ENCODE measurements around the gene PAFAH1B2. TPM values are rescaled to one million over a fixed set of nuclear protein-coding genes. Genes with fewer than 3 reads are reported as not detected.
A peak's percentile ranks its signal among the peaks of the same experiment; 100 is the strongest.
"Not testable (repeated sequence)": the region's sequence is repeated elsewhere in the genome, so short reads cannot be mapped to it uniquely, and the experiment has no call there.

The PAFAH1B2 gene
- total RNA-seq, 1 donor from 2014 or later: 85.9 TPM

DNA sequence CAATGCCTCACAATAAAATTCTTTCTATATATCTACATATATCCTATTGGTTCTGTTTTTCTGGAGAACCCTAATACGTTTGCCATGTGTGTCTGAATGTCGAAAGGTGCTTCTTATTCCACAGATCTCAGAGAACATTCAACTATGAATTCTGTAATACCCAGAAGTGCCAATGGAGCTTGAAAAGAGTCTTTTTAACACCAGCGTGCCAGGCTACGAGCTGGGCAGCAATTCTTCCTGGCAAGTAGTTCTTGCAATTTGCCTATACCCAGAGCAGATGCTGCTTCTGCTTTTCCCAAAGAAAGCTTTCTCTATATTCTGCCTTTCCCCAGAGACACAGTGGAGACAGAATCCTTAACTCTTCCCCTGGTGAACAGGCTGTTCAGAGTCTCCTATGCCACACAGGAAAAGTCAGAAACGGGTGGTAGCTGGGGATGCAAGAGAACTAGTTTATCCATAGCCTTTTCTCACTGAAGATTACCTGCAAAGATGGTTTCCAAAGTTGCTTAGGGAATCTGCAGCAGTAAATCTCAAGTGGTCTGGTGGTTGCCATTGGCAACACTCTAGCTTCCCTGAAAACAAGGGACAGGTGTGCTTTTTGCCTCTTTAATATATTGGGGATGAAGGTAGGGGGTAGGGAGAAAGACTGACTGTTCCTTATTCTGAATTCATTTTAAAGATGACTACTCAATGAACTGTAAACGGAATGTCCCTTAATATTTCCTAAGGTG, 16.8 kb upstream of the PAFAH1B2 start:
- DNase-seq: no peak

DNA sequence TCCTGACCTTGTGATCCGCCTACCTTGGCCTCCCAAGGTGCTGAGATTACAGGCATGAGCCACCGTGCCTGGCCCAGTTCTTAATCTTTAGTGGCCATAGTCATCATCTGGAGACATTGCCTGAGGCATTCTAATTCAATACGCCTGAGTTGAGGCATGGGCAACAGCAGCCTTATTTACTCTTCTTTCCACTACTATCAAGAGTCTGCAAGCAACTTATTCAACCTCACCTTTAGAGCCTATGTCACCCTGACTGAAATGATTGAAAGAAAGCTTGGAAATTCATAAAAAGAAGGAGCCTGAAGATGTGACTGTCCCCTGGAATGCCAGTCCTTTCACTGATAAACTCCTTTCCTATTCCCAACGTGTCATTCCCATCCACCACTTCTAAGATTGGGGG, 15.8 kb upstream of the PAFAH1B2 start:
- DNase-seq: no peak

DNA sequence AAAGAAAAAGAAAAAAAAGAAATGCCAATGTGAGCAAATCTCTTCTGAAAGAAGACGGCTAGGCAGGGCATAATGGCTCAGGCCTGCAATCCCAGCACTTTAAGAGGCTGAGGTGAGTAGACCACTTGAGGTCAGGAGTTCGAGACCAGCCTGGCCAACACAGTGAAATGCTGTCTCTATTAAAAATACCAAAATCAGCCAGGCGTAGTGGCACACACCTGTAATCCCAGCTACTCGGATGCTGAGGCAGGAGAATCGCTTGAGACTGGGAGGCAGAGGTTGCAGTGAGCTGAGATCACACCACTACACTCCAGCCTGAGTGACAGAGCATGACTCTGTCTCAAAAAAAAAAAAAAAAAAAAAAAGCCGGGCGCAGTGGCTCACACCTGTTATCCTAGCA, 13.7 kb upstream of the PAFAH1B2 start:
- DNase-seq: not testable (repeated sequence)

DNA sequence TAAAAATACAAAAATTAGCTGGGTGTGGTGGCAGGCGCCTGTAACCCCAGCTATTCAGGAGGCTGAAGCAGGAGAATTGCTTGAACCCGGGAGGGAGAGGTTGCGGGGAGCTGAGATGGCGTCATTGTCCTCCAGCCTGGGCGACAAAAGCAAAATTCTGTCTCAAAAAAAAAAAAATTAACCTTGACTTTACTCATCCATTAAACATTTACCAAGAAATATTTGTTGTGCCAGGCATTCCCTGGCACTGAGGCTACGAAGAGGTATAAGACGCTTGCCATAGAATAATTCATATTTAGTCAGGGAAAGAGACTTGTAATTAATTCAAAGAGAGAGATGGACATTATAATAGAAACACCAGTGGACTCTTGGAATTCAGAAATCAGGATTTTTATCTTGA, 13.2 kb upstream of the PAFAH1B2 start:
- no peak for DNase-seq

DNA sequence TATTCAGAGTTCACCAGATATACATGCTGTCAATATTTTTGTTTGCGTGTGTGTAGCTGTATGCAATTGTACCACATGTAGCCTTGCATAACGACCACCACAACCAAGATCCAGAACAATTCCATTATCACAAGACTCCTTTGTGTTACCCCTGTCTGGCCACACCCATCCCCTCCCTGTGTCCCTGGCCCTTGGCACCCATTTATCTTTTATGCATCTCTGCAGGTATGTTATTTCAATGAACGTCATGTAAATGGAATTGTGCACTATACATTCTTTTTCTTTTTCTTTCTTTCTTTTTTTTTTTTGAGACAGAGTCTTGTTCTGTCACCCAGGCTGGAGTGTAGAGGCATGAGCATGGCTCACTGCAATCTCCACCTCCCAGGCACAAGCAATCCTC, 9.7 kb upstream of the PAFAH1B2 start:
- no peak for DNase-seq

DNA sequence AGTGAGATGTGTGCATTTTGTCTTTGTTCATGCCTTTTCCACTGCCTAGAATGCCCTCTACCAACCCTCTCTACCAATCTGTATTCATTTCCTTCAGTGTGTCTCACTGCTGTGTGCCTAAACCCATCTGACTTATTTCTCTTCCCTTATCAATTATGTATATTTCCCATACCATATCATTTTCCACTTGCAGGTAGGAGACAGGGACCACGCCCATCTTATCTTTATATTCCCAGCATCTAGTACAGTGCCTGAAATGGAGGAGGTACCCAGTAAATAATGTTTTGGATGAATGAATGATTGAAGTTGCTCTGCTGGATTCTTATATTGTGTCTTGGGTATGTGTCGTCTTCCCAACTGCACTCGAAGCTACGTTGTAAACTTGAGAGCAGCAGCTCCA, 9.1 kb upstream of the PAFAH1B2 start:
- not testable (repeated sequence) for DNase-seq

DNA sequence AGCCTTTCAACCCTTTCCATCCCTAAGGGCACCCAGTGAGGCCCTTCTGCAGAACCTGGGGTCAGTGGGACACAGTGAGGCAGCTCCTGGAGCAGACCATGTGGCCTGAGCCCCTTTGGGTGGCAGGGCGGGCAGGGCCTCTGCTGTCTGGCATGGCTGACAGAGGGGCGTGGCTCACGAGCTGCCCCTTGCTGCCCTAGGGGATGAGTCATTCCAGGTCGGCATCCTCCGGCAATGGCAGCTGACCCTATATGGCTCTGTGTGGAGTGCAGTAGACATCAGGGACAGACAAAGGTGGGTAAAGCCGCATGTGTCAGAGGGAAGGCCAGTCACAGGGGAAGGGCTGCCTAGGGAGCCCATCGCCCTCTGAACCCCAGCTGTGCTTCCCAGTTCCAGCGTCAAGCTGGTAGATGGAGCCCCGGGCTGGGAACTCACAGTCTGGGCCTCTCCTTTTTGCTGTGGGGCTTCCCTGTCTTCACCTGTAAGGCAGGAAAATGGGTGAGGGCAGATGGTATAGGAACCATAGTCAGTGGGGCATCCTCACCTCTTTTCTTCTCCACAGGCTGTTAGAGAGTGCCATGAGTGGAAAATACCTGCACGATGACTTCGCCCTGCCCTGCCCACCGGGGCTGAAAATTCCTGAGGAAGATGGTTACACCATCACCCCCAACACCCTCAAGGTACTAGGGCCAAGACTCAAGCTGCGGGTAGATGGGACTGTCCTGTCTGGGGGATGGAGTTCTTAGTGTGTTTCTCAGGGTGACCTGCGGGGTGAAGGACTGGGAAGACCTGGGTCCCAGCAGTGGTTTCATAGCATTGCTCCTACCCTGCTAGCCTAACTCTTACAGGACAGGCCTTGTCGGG, 6.6 kb upstream of the PAFAH1B2 start:
- DNase-seq: not testable (repeated sequence)

DNA sequence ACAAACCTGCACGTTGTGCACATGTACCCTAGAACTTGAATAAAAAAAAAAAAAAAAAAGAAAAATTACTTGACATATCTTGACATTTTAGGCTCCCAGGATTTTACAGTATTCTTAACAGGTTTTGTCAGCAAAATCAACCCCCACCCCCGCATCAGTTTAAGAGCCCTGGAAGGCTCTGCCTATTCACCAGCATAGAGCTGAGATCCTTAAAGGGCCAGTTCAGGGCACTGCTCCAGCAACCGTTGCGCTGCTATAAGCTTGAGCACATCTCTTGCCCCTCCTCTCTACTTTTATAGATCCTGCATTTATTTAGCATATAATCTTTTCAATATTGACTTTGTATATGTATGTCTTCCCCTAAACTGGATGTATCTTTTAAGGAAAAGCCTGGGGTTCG, 697 bp upstream of the PAFAH1B2 start:
- peak; percentile 31 for DNase-seq

DNA sequence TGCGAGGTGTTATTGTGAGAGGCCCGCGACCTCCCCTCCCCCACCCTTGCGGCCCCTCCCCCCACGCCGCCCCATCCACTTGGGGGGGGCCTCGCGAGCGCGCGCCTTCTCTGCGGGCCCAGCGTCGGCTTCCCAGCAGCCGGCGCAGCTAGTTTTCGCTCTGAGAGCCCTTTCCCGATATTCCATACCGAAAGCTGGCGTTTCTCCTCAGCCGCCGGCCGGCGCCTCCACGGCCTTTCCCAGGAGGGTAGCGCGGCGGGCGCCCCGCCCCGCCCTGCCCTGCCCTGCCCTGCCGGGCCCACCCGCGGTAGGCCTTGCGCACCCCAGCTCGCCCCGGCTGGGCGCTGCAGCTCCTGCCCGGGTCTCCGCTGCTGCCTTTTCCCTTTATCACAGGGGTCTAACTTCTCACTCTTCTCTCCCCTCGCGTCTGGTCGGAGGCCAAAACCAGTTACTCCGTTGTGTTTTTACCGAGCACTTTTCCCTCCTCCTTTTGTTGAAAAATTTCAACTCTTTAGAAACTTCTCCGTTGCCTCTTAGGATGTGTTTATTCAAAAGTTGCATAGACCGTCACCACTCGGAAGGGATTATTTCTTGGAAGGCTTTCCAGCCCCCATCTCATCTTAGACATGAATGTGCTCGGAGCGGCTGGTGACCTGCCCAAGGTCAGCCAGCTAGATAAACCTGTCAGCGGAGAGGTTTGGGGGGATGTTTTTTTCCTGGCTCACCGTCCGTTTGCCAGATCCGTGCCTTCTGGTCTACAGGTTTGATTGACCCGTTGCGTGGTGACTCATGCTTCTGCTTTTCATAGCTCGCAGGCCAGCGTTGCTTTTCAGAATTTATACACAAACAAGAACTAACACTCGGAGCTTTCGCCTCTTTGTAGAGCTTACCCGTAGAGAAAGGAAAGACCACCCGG, 648 bp downstream of the PAFAH1B2 start:
- DNase-seq: peak; percentile 43

DNA sequence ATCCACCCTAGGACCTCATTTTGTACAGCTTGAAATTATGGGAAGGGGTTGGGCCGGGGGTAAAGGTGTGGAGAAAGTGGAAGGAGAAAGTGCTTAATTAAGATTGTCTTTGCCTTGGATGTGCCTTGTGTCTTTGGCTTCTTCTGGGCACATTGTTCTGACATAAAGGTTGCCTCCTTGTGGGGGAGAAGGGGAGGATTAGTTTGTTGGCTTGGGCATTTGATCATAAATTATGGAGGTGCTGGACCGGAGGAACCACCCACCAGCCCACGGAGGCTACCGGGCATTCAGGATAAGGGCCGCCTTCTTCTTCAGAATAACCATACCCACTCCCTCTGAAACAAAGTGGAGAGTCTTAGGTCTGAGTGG, 1.3 kb downstream of the PAFAH1B2 start:
- DNase-seq: no peak

DNA sequence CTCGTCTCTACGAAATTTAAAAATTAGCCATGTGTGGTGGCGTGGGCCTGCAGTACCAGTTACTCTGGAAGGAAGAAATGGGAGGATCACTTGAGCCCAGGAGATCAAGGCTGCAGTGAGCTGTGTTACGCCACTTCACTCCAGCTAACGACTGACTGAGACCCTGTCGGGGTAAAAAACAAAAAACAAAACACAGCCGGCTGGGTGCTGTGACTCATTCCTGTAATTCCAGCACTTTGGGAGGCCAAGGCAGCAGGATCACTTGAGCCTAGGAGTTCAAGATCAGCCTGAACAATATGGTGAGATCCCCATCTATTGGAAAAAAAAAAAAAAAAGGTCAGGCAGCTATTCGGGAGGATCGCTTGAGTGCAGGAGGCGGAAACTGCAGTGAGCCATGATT, 2.4 kb downstream of the PAFAH1B2 start:
- no peak for DNase-seq

DNA sequence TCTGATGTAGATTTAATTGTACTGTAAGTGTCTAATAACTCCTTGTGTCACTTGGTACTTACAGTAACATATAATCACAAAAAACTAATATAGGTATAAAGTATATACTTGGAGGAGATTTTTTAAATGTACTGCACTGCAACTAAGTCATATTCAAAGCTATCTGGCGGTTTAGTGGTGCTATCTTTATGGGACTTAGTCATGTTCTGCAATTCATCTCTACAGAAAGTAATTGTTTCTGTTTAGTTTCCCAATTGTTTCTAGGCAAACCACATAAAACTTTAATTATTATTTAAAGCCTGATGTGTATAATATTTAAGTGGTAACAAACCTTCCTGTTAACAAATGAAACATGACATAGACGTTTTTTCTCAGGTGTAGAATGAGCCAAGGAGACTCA, 8.0 kb downstream of the PAFAH1B2 start:
- no peak for DNase-seq

DNA sequence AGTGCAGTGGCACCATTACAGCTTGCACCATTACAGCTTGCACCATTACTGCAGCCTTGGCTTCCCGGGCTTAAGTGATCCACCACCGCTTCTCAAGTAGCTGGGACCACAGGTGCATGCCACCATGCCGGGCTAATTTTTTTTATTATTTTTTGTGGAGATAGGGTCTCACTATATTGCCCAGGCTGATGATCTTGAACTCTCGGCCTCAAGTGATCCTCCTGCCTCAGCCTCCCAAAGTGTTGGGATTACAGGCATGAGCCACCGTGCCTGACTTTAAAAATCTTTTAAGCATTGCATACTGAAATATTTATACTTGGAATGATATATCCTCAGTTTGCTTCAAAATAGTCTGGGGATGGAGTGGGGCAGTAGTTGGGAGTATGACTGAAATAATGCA, 10.4 kb downstream of the PAFAH1B2 start:
- no peak for DNase-seq

DNA sequence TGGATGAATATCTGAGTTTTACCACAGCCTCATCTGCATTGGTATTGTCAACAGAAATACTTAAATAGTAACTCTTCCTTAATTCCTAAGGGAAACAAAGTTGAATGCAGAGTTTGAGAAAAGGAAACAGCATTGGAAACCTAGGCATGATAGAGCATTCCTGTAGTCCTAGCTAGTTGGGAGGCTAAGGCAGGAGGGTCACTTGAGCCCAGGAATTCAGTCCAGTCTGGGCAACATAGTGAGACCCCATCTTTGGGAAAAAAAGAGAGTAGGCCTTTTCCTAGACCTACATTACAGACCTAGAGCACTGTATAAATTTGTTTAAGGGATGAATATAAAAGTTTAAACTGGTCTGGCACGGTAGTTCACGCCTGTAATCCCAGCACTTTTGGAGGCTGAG, 13.4 kb downstream of the PAFAH1B2 start:
- DNase-seq: no peak

DNA sequence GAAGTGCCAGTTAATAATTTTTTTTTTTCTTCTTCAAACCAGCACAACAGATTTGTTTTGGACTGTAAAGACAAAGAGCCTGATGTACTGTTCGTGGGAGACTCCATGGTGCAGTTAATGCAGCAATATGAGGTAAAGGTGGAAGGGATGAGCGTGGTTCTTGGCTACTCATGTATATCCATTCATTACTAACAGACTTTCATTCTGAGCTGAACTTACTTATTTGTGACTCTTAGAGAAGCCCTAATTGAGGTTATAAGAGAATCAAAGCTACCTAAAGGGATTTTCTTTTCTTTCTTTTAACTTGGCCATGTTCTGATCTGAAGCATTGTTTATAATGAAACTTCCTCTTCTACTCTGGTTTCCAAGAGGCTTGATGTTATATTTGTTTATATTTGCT, 15.8 kb downstream of the PAFAH1B2 start:
- no peak for DNase-seq

DNA sequence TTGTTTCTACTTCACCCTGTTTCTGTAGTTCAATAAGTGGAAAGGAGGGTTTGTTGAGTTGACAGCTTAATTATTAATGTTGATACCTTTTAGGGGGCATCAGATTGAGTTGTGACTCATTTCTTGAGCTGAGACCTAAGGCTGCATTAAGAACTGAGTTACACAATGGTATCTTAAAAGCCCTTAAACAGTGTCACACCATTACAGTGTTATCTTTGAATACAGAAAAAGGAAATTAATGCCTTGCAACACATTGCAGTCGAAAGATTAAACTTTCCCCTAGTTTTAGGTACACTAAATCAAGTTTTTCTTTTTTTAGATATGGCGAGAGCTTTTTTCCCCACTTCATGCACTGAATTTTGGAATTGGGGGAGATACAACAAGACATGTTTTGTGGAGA, 16.7 kb downstream of the PAFAH1B2 start:
- DNase-seq: no peak

DNA sequence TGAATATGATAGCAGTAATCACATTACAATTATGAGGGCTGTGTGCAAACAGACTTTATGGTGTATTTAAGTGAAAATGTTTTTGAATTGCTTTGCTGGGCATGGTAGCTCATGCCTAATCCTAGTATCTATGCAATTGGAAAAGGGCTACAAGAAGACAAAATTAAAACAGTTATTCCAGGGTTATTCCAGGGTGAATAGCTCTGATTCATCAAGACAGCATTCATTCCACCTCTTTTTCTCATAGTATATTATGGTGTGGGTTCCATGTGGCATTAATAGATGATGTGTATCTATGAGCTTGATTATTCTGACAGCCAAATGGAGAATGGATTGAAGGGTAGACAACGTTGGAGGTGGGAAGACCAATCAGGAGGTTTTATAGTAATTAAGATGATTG, 22.4 kb downstream of the PAFAH1B2 start:
- DNase-seq: no peak

DNA sequence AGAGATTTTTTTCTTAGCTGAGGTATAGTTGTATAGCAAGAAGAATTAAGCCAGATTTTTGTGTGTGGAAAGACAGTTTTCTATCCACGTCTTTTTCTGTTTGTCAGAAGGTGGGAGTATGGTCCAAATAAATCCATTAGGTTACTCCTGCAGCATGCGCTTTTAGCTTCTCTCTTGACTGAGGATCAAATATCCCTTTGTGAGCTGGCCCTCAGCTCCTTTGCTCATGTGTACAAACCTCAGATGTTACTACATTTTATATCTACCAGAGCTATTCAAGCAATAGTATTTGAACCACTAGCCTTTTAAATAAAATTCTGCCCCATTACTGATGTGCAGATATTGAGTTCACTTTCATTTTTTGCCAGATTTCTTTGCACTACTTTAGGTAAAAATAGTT, 25.6 kb downstream of the PAFAH1B2 start:
- no peak for DNase-seq

DNA sequence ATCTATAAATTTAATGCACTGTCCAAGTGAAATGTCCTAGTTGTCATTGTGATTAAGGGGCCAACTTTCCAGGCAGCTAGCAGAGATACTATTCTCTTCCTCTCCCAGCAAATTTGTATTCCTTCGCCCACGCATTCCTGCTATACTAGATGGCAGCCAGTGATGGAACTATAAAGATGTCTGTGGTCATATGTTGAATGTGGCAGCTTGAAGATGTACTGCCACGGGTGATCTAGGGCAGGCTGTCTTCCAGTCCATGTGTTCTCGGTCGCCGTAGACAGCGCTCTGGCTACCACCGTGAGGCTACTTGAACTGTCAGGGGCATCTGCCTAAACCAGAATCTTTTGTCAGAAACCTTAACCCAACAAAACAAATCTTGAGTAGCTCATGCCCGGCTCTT, 26.1 kb downstream of the PAFAH1B2 start:
- no peak for DNase-seq

DNA sequence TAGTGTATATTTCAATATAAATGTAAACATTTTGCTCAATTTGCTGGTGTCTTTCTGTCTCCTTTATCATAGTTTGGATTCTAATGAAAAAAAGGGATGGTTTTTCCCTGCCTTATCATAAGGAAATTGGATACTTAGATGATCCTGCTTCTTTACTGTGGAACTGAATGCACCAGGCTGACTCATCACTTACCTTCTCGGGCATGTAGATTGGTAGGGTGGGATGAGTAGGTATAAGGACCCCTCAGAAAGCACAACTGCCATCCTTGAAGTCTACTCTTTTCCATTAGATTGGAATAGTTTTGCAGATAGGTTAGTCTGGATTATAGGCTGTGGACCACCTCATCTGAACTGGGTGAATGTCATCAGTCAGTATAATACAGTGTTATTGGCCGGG, 26.9 kb downstream of the PAFAH1B2 start:
- no peak for DNase-seq

DNA sequence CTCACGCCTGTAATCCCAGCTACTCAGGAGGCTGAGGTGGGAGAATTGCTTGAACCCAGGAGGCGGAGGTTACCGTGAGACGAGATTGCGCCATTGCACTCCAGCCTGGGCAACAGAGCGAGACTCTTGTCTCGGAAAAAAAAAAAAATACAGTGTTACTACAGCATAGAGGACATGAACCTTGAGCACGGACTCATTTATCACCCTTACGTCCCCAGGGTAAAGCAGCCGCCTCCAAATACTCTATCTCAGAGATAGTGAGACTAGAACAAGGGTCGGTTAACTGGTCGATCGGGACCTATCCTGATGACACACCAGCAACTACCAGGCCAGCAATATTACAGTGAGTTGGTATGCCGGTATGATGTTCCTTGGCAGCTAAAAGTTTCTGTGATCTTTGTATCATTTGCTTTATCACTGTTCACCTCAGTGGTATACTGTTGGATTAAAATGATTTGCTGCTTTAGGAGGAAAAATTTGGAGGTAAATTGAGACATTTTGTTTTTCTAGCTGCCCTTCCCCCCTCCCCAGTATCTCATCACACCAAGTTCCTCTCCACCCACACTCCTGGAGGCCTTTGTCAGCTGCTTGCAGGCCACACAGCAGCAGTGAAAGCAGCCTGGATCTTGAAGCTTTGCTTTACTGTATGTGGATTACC, 27.4 kb downstream of the PAFAH1B2 start:
- no peak for DNase-seq

DNA sequence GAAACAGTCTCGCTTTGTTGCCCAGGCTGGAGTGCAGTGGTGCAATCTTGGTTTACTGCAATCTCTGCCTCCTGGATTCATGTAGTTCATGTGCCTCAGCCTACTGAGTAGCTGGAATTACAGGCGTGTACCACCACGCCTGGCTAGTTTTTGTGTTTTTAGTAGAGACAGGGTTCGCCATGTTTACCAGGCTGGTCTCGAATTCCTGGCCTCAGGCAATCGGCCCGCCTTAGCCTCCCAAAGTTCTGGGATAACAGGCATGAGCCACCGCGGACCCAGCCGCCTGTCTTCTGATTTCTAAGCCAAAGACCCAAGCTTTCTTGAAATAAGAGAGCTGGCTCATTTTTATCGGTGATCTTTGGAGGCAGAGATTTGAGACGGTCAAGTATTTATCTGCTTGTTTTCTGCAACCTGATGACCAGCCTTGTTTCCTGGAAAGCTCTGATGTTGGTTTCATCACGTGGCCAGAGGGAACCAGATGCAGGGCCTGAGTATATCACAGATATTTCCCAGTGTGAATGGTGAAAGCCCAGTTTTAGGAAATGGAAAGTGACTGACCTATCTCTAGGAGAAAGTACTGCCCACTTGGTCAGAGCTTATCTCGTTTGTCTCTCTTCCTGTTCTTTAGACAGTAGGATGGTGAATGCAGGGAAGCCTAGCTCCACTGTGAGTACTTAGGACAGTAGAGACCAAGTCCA, 28.8 kb downstream of the PAFAH1B2 start:
- no peak for DNase-seq

Data from skin of body (tissue), 2 donors.